D721Med (cell line): ENCODE measurements around the gene SLC4A1.

Source experiments
- DNase-seq: peaks from one replicate; pipeline ENCODE4 v3.0.0; 2011; ENCODE audit warnings: low spot score; ENCODE audit not compliant: insufficient read length
- FAIRE-seq: peaks from 2 replicates; lab custom pipeline; 2011; peaks lifted over from hg19 to GRCh38; lab: Jason Lieb, UNC
- CTCF ChIP-seq: IDR thresholded peaks from 2 replicates; pipeline ENCODE4 v1.5.1; 2012; ENCODE audit warnings: mild to moderate bottlenecking, control low read depth; ENCODE audit not compliant: insufficient read depth; ENCODE audit errors: missing control alignments

The SLC4A1 gene

DNA sequence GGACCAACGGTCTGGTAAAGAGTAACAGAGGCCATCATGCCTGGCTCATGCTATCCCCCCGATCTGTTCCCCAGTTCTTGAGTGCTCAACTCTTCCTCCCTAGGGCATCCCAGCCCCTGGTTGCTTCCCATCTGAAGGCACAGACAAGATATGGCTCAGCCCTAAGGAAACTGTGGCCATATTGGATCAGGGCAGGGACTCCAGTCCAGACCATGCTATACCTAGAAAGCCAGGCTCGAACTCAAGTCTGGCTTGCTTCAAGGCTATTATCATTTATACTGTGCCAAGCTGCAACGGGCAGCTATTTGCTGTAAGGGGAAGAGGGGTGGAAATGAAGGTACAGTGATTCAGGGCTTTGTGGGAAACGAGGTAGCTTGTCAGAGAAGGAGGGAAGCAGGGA, 51.2 kb downstream of the SLC4A1 start:
- FAIRE-seq = no peak
- TF ChIP-seq CTCF = no peak
- no peak for DNase-seq

GRCh38 chr17:44216173-44216572, 51.8 kb downstream of the SLC4A1 start:
- no peak for FAIRE-seq
- DNase-seq = no peak
- no peak for TF ChIP-seq CTCF

- DNase-seq (no peak), FAIRE-seq (no peak)
- no peak for TF ChIP-seq CTCF
Measured at GRCh38 chr17:44214896-44215295, 53.0 kb downstream of the SLC4A1 start.

DNA sequence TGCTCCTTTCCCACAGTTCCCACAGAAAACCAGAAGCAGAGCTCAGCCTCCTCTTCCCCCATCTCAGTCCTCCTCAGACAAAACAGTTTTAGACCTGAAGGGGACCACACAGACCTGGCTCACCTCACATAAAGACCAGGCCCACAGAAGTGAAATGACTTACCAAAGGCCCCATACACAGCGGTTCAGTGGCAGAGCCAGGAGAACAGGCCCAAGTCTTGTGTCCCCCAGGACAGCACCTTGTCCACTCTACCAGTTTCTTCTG, 53.8 kb downstream of the SLC4A1 start:
- TF ChIP-seq CTCF = no peak
- no peak for DNase-seq
- no peak for FAIRE-seq

- DNase-seq (no peak), FAIRE-seq (no peak)
- no peak for TF ChIP-seq CTCF
Measured at GRCh38 chr17:44213403-44214229, 54.3 kb downstream of the SLC4A1 start.

DNA sequence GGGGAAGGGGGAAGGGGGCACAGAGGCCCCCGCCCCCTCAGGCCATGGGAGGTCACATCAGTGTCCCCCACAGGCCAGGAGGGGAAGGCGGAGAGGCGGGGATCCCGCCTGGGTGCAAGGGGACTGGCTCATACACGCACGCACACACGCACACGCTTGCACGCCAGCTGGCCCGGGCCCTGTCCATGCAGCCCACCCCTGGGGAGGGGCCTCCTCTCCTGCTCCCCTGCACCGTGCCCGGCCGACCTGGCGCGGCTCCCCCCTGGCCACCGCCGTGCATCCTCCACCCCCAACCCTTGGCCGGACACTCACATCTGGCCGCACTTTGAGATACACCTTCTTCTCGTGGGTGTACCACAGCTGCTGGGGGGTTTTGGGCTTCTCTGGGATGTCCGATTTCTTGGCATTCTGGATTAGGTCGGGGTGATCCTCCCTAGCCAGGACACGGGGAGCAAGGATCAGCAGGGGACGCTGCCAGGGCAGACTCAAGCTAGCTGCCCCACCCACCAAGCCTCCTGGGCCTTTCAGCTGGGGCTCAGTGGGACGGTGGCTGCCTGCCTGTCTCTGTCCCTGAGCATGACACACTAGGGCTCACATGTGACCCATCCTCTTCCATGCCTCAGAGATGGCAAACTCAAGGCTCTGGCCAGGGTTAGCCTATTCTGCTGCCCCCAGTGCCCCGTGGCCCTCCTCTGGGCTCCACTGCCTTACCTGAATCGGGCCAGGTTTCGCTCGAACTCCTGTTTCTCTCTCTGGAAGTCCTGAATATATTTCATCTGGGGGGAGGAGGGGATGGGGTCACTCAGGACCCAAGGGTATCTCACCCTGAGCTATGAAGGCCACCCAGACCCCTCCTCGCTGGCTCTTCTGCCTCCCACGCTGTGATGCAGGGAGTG, 55.2 kb downstream of the SLC4A1 start:
- DNase-seq = no peak
- TF ChIP-seq CTCF = no peak
- no peak for FAIRE-seq
